Endodermal cell (in vitro differentiated cells): ENCODE results near the gene MACROD2. TPM values are rescaled to one million over a fixed set of nuclear protein-coding genes. Genes with fewer than 3 reads are reported as not detected.

ENCODE experiments used
- DNase-seq: peaks from one replicate; pipeline ENCODE4 v3.0.0-alpha.2; 2017
- H3K27ac ChIP-seq: 2 replicates; pipeline ENCODE4 v1.5.1; 2013; ENCODE audit warnings: mild to moderate bottlenecking, low read depth, low read length, moderate library complexity
- H3K27me3 ChIP-seq: 2 replicates; pipeline ENCODE4 v1.6.1; 2013; ENCODE audit warnings: mild to moderate bottlenecking, low read length, moderate library complexity; ENCODE audit not compliant: insufficient read depth, control insufficient read depth, poor library complexity, severe bottlenecking
- H3K36me3 ChIP-seq: 2 replicates; pipeline ENCODE4 v1.7.0; 2013; ENCODE audit warnings: mild to moderate bottlenecking, low read length, moderate library complexity; ENCODE audit not compliant: control insufficient read depth, insufficient read depth
- H3K4me1 ChIP-seq: one replicate; pipeline ENCODE4 v1.7.0; 2013; ENCODE audit warnings: low read length; ENCODE audit not compliant: control insufficient read depth, insufficient read depth
- H3K4me3 ChIP-seq: 2 replicates; pipeline ENCODE4 v1.5.1; 2013; ENCODE audit warnings: mild to moderate bottlenecking, low read length, moderate library complexity
- H3K9ac ChIP-seq: 2 replicates; pipeline ENCODE4 v1.6.1; 2013; ENCODE audit warnings: mild to moderate bottlenecking, low read length, moderate library complexity; ENCODE audit not compliant: poor library complexity, severe bottlenecking; ENCODE audit errors: extremely low read depth
- H3K9me3 ChIP-seq: 2 replicates; pipeline ENCODE4 v1.6.1; 2013; ENCODE audit warnings: mild to moderate bottlenecking, low read length, moderate library complexity; ENCODE audit not compliant: control insufficient read depth
- H3K27ac Mint-ChIP-seq: 2 replicates; pipeline ENCODE4 v1.8.0; 2020; ENCODE audit warnings: mixed read lengths
- H3K27me3 Mint-ChIP-seq: 2 replicates; pipeline ENCODE4 v1.8.0; 2021; ENCODE audit warnings: mild to moderate bottlenecking, mixed read lengths; ENCODE audit not compliant: insufficient read depth
- H3K36me3 Mint-ChIP-seq: 2 replicates; pipeline ENCODE4 v1.8.0; 2020; ENCODE audit warnings: low read depth, mixed read lengths
- H3K4me1 Mint-ChIP-seq: 2 replicates; pipeline ENCODE4 v1.8.0; 2020; ENCODE audit warnings: mixed read lengths
- H3K4me3 Mint-ChIP-seq: 2 replicates; pipeline ENCODE4 v1.8.0; 2020; ENCODE audit warnings: mild to moderate bottlenecking, moderate library complexity, mixed read lengths
- H3K9me3 Mint-ChIP-seq: 2 replicates; pipeline ENCODE4 v1.8.0; 2020; ENCODE audit warnings: mild to moderate bottlenecking, mixed read lengths
- CTCF ChIP-seq: fragments of 200-600 bp; sonication (generic); conservative IDR thresholded peaks from 2 replicates; pipeline ENCODE4 v1.5.0; 2021; ENCODE audit warnings: antibody characterized with exemption, mild to moderate bottlenecking
- WGBS, 2 experiments: methylation state at CpG; one replicate each; pipeline versions ENCODE4 v1.1.5 to v1.1.7; 2013; ENCODE audit warnings: missing lambda C conversion rate in 2 of 2, mixed read lengths in 1 of 2; ENCODE audit not compliant: insufficient coverage in 1 of 2, insufficient read length in 1 of 2; 5-methylcytosine and 5-hydroxymethylcytosine counted together
- total RNA-seq, 2 donors: library from RNA; stranded (reverse); fragmentation: NEBNext Ultra II Directional in 1 of 2; extraction: Animal tissue kit (Norgen Biotek cat#: 25700) in 1 of 2; gene quantifications; 2 replicates in 1 of 2; 3 replicates in 1 of 2; pipeline ENCODE4 v1.2.1, GENCODE V29; 2021

Gene MACROD2
- total RNA-seq, 2 donors from 2014 or later = 2.3 to 4.8 TPM

- Histone ChIP-seq H3K9ac (no peak overlapping the region), H3K4me1 (no peaks in the 10 kb centered on the region), H3K36me3 (no peaks in the 10 kb centered on the region), H3K9me3 (no peaks in the 10 kb centered on the region), H3K27me3 (no peaks in the 10 kb centered on the region), H3K4me3 (no peak overlapping the region), H3K27ac (no peak overlapping the region)
- Mint-ChIP-seq H3K4me3 (no peak overlapping the region), H3K4me1 (no peaks in the 10 kb centered on the region), H3K27me3 (no peaks in the 10 kb centered on the region), H3K27ac (no peak overlapping the region), H3K36me3 (no peaks in the 10 kb centered on the region), H3K9me3 (no peaks in the 10 kb centered on the region)
- TF ChIP-seq CTCF = no peak
- no peak for DNase-seq
- WGBS, 2 experiments = no CpG with 5 or more reads among the region's 1 CpG
Measured at GRCh38 chr20:15164726-15165125, 1169.4 kb downstream of the MACROD2 start.

GRCh38 chr20:15166744-15167143 is 1171.4 kb downstream of the MACROD2 start:
- no peaks in the 10 kb centered on the region for H3K4me1 Mint-ChIP-seq
- H3K4me3 ChIP-seq = no peak overlapping the region
- DNase-seq = no peak

GRCh38 chr20:15171016-15171415 is 1175.7 kb downstream of the MACROD2 start:
- Mint-ChIP-seq H3K36me3 (no peaks in the 10 kb centered on the region), H3K27me3 (no peaks in the 10 kb centered on the region), H3K27ac (no peak overlapping the region), H3K4me1 (no peaks in the 10 kb centered on the region), H3K9me3 (no peaks in the 10 kb centered on the region), H3K4me3 (no peak overlapping the region)
- Histone ChIP-seq H3K9me3 (no peaks in the 10 kb centered on the region), H3K4me3 (no peak overlapping the region), H3K36me3 (no peaks in the 10 kb centered on the region), H3K27ac (no peak overlapping the region), H3K4me1 (no peaks in the 10 kb centered on the region), H3K9ac (no peak overlapping the region), H3K27me3 (no peaks in the 10 kb centered on the region)
- no peak for DNase-seq
- WGBS, 2 experiments = 86 to 92% methylated on average over 3 of the region's 3 CpGs
- TF ChIP-seq CTCF = no peak

More at GRCh38 chr20:15166744-15167143, 1171.4 kb downstream of the MACROD2 start:
- H3K36me3 ChIP-seq = no peaks in the 10 kb centered on the region
- H3K27ac ChIP-seq = no peak overlapping the region
- no peaks in the 10 kb centered on the region for H3K4me1 ChIP-seq
- no peak overlapping the region for H3K9ac ChIP-seq
- no peak overlapping the region for H3K4me3 Mint-ChIP-seq
- H3K27me3 Mint-ChIP-seq = no peaks in the 10 kb centered on the region
- no peaks in the 10 kb centered on the region for H3K27me3 ChIP-seq
- TF ChIP-seq CTCF = no peak
- H3K9me3 ChIP-seq = no peaks in the 10 kb centered on the region
- H3K9me3 Mint-ChIP-seq = no peaks in the 10 kb centered on the region
- H3K36me3 Mint-ChIP-seq = no peaks in the 10 kb centered on the region
- H3K27ac Mint-ChIP-seq = no peak overlapping the region
